GM19455 (cell line): Measurements from ENCODE around the gene RAD50.
A peak's percentile ranks its signal among the peaks of the same experiment; 100 is the strongest.
"Not testable (repeated sequence)": the region's sequence is repeated elsewhere in the genome, so short reads cannot be mapped to it uniquely, and the experiment has no call there.

ENCODE experiments used
- ATAC-seq: cut with Tn5 transposase; IDR thresholded peaks from one replicate; pipeline ENCODE4 v1.9.1; 2021; ENCODE audit not compliant: unreplicated experiment

The RAD50 gene

DNA sequence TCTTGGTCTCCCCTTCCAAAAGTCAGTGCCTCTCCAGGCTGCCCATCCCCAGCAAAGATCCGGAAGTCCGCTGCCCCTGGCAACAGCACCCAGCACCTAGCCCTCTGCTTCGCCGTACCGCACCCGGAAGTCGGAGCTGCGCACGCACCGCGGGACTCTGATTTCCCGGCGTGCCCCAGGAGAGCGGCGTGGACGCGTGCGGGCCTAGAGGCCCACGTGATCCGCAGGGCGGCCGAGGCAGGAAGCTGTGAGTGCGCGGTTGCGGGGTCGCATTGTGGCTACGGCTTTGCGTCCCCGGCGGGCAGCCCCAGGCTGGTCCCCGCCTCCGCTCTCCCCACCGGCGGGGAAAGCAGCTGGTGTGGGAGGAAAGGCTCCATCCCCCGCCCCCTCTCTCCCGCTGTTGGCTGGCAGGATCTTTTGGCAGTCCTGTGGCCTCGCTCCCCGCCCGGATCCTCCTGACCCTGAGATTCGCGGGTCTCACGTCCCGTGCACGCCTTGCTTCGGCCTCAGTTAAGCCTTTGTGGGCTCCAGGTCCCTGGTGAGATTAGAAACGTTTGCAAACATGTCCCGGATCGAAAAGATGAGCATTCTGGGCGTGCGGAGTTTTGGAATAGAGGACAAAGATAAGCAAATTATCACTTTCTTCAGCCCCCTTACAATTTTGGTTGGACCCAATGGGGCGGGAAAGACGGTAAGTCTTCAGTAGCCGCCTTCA, at the start of gene RAD50:
Gene RAD50, plus strand, starts transcription at position 215 of the 715 bp plus-strand sequence. Its CDS starts 348 bp downstream, at position 563.
- peak; percentile 97 for ATAC-seq

- ATAC-seq: no peak
Observed at GRCh38 chr5:132510076-132510475, 46.7 kb upstream of the RAD50 start.

- not testable (repeated sequence) for ATAC-seq
Observed at GRCh38 chr5:132513618-132514336, 43.0 kb upstream of the RAD50 start.

GRCh38 chr5:132522067-132522466, 34.7 kb upstream of the RAD50 start:
- not testable (repeated sequence) for ATAC-seq

DNA sequence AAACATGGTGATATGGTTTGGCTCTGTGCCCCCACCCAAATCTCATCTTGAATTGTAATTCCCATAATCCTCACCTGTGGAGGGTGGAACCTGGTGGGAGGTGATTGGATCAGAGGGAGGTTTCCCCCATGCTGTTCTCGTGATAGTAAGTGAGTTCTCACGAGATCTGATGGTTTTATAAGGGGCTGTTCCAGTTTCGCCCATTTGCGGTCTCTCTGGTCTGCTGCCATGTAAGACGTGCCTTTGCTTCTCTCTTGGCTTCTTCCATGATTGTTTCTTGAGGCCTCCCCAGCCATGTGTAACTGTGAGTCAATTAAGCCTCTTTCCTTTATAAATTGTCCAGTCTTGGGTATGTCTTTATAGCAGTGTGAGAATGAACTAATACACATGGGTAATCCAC, 31.9 kb upstream of the RAD50 start:
- not testable (repeated sequence) for ATAC-seq

DNA sequence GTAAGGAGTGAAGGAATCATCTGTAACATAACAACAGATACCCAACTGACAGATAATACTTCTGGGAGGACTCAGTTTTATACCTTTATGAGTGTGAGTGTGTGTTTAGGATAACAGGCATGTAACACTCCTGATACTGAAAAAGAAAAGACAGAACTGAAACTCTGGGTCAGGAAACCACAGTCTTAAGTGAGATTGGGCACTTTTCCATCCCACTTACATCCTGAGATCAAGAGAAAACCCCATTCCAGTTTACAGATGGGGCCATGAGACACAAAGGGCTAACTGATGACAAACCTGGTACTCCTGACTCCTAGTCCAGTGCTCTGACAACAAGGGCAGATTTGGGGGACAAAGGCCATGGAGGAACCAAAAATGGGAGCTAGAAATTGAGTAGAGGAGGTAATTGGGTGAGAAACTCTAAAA, 31.5 kb upstream of the RAD50 start:
- ATAC-seq: peak; percentile 65

DNA sequence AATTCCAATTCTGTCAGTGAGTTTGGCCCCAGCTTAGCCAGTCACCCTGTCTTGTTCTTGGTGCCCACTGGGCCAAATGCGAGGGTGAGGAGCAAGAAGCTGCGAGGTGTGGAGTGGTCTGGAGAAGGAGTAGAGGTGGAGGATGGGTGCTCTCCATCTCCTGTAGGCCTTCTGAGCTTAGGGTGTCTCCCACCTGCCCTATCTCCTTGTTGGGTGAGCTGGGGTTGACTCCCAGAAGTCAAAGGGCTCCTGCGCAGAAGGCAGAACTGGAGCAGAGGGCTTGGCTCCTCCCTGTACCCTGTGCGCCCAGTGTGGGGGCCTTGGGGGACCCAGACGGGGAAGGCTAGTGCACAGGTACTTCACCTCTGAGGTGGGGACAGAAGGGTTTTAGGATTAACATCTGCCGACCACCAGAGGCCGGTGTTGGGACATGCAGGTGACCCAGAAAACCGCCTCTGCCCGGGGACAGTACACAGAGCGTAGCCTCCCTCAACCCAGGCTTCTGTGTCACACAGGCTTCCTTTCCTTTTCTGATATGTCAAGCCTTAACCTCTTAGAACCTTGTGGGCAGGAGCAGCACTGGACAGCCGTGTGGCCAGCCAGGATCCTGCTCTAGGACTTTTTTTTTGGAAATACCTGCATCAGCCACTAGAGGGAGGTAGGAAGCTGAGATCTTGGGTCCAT, 30.3 kb upstream of the RAD50 start:
- peak; percentile 51 for ATAC-seq

GRCh38 chr5:132526974-132527564, 29.7 kb upstream of the RAD50 start:
- ATAC-seq: no peak

DNA sequence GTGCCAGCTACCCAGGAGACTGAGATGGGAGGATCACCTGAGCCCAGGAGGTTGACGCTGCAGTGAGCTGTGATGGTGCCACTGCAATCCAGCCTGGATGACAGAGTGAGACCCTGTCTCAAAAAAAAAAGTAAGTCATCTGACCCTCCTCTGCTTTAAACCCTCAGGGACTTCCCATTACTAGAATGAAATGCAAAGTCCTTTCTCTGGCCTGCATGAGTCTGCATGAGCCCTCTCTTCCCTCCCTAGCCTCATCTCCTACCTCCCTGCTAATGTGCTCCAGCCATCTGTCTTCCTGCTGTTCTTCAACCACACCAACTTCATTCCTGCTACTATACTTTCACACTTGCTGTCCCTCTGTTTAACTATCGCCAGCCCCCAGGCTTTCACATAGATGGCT, 28.8 kb upstream of the RAD50 start:
- ATAC-seq: no peak

DNA sequence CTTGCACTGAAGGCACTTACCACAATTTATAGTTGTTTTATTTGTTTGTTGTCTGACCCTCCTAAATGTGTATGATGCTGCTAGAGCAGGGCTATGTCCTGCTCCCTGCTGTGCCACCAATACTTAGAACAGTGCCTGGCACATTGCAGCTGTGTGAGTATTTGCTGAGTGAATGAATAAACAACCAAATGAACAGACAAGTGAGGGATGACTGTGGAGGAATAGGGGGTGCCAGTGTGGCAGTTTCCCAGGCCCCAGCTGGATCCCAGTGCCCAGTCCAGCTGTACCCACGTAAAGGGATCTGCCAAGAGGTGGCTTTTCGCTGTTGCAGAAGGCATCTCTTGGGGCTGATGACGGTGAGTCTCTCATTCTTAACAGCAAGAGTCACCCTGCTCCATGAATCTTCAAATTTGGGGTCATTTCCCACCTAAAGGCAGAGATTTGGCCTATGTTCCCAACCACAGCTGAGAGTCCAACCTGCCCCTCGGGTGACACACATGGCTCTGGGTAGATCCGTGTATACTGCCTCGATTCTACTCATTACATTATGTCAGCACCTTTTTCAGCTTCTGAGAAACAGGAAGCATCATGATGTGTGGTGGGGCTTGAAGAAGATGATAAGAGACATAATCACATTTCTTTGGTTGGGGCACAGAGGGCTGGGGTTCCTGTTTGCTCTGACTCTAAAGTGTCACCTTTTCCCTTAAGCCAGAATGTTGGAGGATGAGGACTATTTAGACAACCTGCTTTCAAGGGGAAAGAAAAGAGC, 27.7 kb upstream of the RAD50 start:
- no peak for ATAC-seq

DNA sequence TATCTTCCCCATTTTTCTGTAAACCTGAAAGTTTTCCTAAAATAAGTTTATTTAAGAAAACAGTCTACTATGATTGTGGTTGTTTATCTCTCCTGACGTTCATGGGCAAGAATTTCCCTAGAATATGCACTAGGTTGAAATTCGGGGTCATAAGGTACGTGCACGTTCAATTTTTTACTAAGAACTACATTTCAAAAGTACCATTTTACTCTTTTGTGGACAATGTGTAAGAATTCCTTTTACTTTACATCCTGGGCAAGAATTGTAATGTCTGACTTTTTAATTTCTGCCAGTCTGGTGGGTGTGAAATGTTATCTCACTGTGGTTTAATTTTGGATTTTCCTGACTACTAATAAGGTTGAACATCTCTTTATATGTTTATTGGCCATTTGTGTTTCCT, 25.8 kb upstream of the RAD50 start:
- ATAC-seq: no peak

- ATAC-seq: no peak
Observed at GRCh38 chr5:132539716-132540115, 17.1 kb upstream of the RAD50 start.

DNA sequence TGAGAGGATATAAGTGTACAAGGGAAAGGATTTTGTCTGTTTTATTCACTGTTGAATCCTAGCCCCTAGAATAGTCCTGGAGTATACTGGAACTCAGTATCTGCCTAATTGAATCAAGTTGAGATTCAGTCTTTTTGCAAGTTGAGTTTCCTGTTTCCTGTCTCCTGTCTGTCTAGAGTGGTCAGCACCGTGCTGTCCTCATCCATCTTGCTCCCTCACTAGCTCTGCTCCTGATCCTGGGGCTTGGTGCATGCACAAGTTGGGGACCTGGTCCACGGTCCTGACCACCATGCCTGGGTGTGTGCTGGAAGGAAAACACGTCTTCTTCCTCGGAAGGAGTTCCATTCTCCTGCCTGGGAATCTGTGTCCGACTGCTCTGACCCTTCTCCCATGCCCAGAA, 16.6 kb upstream of the RAD50 start:
- ATAC-seq: no peak

DNA sequence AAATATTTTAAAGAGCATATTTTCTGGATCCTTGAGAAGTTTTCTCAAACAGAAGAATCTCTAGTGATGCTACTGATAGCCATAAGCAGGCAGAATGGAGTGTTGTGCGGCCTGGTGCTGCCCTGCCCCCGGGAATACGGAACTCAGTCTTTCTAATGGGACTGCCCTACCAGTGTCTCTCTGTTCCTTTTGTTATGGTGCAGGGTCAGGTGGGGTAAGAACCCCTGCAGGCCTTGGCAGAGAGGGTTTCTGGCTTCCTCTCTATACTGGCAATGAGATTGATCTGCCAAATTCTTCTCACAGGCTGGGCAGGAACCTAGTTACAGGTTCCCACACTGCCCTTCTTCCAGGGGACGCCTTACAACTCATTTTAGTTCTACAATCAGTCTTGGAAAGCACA, 16.0 kb upstream of the RAD50 start:
- no peak for ATAC-seq

DNA sequence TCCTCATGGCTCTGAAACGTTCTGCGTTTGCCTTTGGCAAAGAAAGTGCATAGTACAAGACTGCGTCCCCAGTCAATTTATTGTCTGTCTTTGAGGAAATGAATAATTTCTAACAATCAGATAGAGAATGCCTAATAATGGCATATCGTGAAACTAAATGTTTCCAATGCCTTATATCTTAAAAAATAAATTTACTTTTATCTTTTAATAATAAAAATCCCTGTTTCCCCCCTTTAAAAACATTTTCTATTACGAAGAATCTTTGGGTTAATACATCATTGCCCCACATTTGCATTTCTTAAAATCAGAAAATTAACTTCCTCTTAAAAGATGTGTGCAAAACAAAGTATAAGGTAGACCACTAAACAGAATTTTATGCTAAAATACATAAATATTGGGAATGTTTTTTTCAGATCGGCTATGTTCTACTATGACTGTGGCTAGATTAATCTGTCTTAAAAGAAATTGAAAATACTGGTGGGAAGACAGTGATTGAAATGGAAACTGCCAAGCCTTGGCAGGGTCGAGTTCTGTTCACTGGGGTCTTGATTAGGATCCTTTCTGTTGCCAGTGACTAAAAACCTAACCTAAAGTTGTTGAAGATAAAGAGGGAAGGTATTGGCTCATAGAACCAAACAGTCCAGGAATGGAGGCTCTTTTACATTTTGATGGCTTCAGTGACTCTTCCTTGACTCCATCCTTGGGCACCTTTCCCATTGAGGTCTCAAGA, 13.1 kb upstream of the RAD50 start, which contains the start of gene IL5:
Gene IL5, minus strand, starts transcription at position 51 of the 730 bp plus-strand sequence. Its CDS starts 44 bp downstream, at position 7.
- no peak for ATAC-seq

- ATAC-seq: no peak
Observed at GRCh38 chr5:132546108-132546507, 10.7 kb upstream of the RAD50 start.

DNA sequence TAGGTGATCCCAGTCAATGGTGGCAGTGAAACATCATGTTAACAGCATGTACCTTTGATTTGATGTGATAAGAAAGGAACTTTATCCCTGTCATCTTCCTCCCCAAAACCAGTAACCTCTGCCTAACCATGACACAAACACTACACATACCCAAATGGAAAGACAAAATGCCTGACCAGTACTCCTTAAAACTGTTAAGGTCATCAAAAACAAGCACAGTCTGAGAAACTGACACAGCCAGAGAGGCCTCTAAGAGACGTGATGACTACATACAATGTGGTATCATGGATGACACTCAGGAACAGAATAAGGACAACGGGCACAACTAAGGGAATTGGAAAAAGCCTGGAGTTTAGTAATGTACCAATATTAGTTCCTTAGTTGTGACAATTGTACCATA, 9.5 kb upstream of the RAD50 start:
- ATAC-seq: no peak

- ATAC-seq: not testable (repeated sequence)
Observed at GRCh38 chr5:132548834-132549233, 7.9 kb upstream of the RAD50 start.

- no peak for ATAC-seq
Observed at GRCh38 chr5:132549576-132549975, 7.2 kb upstream of the RAD50 start.
